AG04450 (cell line): Measurements from ENCODE around the gene BMERB1. TPM values are rescaled to one million over a fixed set of nuclear protein-coding genes. Genes with fewer than 3 reads are reported as not detected.

Source experiments
- CTCF ChIA-PET: fragments of 300-600, 350-600 bp; formaldehyde crosslinking; extraction: SDS; loops from one replicate; lab custom pipeline; 2022; ENCODE audit warnings: antibody characterized with exemption, inconsistent platforms; lab: Charles Lee
- POLR2A ChIA-PET: fragments of 350-600 bp; formaldehyde crosslinking; extraction: SDS; loops from one replicate; lab custom pipeline; 2021; ENCODE audit warnings: antibody characterized with exemption, inconsistent platforms; lab: Yijun Ruan, JAX
- DNase-seq: peaks from one replicate; pipeline ENCODE4 v3.0.0-alpha.2; 2011; ENCODE audit warnings: low read depth, low spot score
- H3K27ac ChIP-seq: one replicate; pipeline ENCODE4 v1.5.1; 2012; ENCODE audit warnings: low read depth, low read length, control low read depth
- H3K27me3 ChIP-seq: one replicate; pipeline ENCODE4 v1.6.0; 2012; ENCODE audit warnings: low read length; ENCODE audit not compliant: control insufficient read depth, insufficient read depth
- H3K4me3 ChIP-seq: 2 replicates; pipeline ENCODE4 v1.5.1; 2011; ENCODE audit warnings: mild to moderate bottlenecking, low read depth, low read length, control low read depth
- H3K9me3 ChIP-seq: 2 replicates; pipeline ENCODE4 v1.5.1; 2012; ENCODE audit warnings: low read length; ENCODE audit not compliant: control insufficient read depth, insufficient read depth
- CTCF ChIP-seq: IDR thresholded peaks from 2 replicates; pipeline ENCODE4 v1.5.1; 2011; ENCODE audit warnings: low read depth, low read length, control low read depth, inconsistent platforms
- polyA plus RNA-seq: library from polyadenylated mRNA; depleted of rRNA; stranded (reverse); fragments of >200 nt; gene quantifications from 2 replicates; pipeline ENCODE4 v1.2.3, GENCODE V29; 2011

Gene BMERB1
- polyA plus RNA-seq, 1 experiment = 43.9 TPM

DNA sequence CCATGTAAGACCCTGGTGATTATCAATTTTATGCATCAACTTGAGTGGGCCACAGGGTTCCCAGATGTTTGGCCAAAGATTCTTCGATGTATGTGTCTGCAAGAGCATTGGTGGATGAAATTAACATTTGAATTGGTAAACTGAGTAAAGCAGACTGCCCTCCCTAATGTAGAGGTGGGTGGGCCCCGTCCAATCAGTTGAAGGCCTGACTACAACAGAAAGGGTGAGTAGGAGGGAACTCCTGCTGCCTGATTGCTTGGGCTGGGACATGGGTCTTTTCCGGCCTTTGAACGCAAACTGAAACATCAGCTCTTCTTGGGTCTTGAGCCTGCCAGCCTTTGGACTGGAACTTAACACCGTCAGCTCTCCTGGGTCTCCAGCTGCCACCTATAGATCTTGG, 90.6 kb downstream of the BMERB1 start:
- no peak for TF ChIP-seq CTCF
- CTCF ChIA-PET = no interaction called here

DNA sequence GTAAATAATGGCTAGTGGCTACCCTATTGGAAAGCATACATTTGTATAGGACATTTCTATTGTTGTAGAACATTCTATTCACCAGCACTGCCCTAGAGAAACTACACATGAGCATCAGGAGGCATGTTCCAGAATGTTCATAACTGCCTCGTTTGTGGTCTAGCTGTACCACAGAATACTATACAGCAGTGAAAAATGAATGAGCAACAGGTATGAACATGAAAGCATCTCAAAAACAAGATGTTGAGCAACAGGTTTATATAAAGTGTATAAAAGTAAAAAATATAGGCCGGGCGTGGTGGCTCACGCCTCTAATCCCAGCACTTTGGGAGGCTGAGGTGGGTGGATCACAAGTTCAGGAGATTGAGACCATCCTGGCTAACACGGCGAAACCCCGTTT, 91.7 kb downstream of the BMERB1 start:
- Histone ChIP-seq H3K4me3 (no peak overlapping the region), H3K27me3 (no peaks in the 10 kb centered on the region), H3K27ac (no peak overlapping the region), H3K9me3 (no peaks in the 10 kb centered on the region)
- ChIA-PET CTCF (no interaction called here), POLR2A (no interaction called here)
- no peak for TF ChIP-seq CTCF
- DNase-seq = no peak

More for the DNA sequence above, 90.6 kb downstream of the BMERB1 start:
- POLR2A ChIA-PET = interaction anchor here (0.6 kb wide), 1 partner anchor 62 kb away, joined by 3 read pairs; no protein-coding TSS in a partner anchor
- Histone ChIP-seq H3K27me3 (no peaks in the 10 kb centered on the region), H3K4me3 (no peak overlapping the region), H3K9me3 (no peaks in the 10 kb centered on the region), H3K27ac (no peak overlapping the region)
- DNase-seq = no peak

DNA sequence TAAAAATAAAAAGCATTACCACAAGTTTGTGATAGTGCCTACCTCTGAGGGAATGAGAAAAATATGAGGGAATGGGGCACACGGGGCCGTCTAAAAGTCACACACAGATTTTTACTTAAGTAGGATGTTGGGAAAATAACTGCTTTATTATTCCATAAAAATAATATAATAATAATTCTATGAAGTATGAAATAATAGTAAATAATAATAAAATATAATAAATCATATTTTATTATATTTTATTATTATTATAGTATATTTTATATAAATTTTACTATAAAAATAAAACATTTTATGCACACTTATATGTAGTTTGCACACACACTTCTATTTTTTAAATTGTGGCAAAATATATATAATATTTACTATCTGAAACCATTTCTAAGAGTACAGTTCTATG, 92.3 kb downstream of the BMERB1 start:
- no peak for DNase-seq
- Histone ChIP-seq H3K9me3 (no peaks in the 10 kb centered on the region), H3K4me3 (no peak overlapping the region), H3K27me3 (no peaks in the 10 kb centered on the region), H3K27ac (no peak overlapping the region)
- TF ChIP-seq CTCF = no peak
- CTCF ChIA-PET = no interaction called here
- POLR2A ChIA-PET = no interaction called here

DNA sequence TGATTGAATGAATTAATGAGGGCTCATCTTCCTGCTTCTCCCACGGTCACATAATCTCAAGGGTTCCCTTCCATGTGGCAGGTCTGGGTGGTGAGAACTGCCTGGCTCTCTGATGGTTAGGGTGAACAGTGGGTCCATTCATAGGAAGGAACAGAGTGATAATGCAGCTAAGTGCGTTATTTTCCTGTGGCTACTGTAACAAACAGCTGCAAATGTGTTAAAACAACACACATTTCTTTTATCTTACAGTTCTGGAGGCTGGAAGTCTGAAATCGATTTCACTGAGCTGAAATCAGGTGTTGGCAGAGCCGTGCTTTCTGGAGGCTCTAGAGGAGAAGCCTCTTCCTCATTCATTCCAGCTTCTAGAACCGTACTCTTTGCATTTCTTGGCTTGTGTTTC, 95.3 kb downstream of the BMERB1 start:
- no peaks in the 10 kb centered on the region for H3K9me3 ChIP-seq
- no peak for DNase-seq
- H3K27ac ChIP-seq = no peak overlapping the region
- ChIA-PET CTCF (no interaction called here), POLR2A (no interaction called here)
- TF ChIP-seq CTCF = no peak
- no peaks in the 10 kb centered on the region for H3K27me3 ChIP-seq
- no peak overlapping the region for H3K4me3 ChIP-seq

DNA sequence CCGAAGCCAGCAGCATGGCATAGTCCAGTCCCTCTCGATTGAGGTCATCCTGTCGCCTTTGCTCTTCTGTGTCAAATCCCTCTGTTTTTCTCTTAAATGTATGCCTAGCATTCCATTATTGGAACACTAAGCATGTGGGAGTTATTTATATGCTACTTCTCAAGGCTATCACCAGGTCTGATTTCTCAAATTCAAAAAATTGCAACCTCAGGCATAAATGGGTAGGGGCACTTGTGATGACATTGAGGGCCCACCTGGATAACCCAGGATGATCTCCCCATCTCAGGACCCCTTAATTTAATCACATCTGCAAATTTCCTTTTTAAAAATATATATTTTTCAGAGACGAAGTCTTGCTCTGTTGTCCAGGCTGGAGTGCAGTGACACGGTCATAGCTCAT, 95.7 kb downstream of the BMERB1 start:
- H3K4me3 ChIP-seq = no peak overlapping the region
- no peak for DNase-seq
- no peaks in the 10 kb centered on the region for H3K27me3 ChIP-seq
- ChIA-PET POLR2A (no interaction called here), CTCF (no interaction called here)
- no peak overlapping the region for H3K27ac ChIP-seq
- no peaks in the 10 kb centered on the region for H3K9me3 ChIP-seq
- TF ChIP-seq CTCF = no peak
